IMR-90 (cell line): Measurements from ENCODE around the gene GRM2. TPM values are rescaled to one million over a fixed set of nuclear protein-coding genes. Genes with fewer than 3 reads are reported as not detected.

Experiments used
- ATAC-seq: fragments of 200-7000 bp; cut with Tn5 transposase; 2 replicates; pipeline ENCODE4 v1.9.1; 2020; ENCODE audit warnings: low read depth, mild to moderate bottlenecking, moderate library complexity
- BruUV-seq: library from RNA; stranded (reverse); fragments of 400-500 nt; replicated peaks from 2 replicates; lab custom pipeline; 2021; lab: Mats Ljungman, UMichigan
- CTCF ChIA-PET: fragments of 300-600 bp; formaldehyde crosslinking; extraction: SDS; loops from one replicate; lab custom pipeline; 2021; ENCODE audit warnings: antibody characterized with exemption; lab: Yijun Ruan, JAX
- POLR2A ChIA-PET: fragments of 300-600 bp; sonication (Branson Sonifier 250); formaldehyde crosslinking; loops from one replicate; lab custom pipeline; 2022; ENCODE audit warnings: antibody characterized with exemption; ENCODE audit not compliant: unreplicated experiment; lab: Charles Lee
- DNase-seq: peaks from one replicate; pipeline ENCODE4 v3.0.0; 2013
- H2AFZ ChIP-seq: replicated peaks from 2 replicates; pipeline ENCODE3; 2013; ENCODE audit warnings: low read length, mild to moderate bottlenecking; ENCODE audit not compliant: poor library complexity
- H2AK5ac ChIP-seq: 2 replicates; pipeline ENCODE4 v1.6.1; 2013; ENCODE audit warnings: low read depth, low read length, inconsistent platforms
- H2AK9ac ChIP-seq: replicated peaks from 2 replicates; pipeline ENCODE3; 2013; ENCODE audit warnings: mild to moderate bottlenecking, low read depth, low read length, moderate library complexity; ENCODE audit not compliant: poor library complexity
- H2BK120ac ChIP-seq: 2 replicates; pipeline ENCODE4 v1.6.1; 2013; ENCODE audit warnings: low read depth, low read length, inconsistent platforms
- H2BK15ac ChIP-seq: 3 replicates; pipeline ENCODE4 v1.6.1; 2013; ENCODE audit warnings: low read depth, low read length, inconsistent platforms
- H2BK20ac ChIP-seq: 2 replicates; pipeline ENCODE4 v1.6.1; 2013; ENCODE audit warnings: low read depth, mild to moderate bottlenecking, inconsistent platforms, low read length, moderate library complexity
- H2BK5ac ChIP-seq: 2 replicates; pipeline ENCODE4 v1.6.1; 2013; ENCODE audit warnings: mild to moderate bottlenecking, low read depth, low read length, inconsistent platforms; ENCODE audit not compliant: poor library complexity, severe bottlenecking
- H3K14ac ChIP-seq: replicated peaks from 2 replicates; pipeline ENCODE4 v1.6.1; 2013; ENCODE audit warnings: low read depth, low read length, inconsistent platforms
- H3K18ac ChIP-seq: 2 replicates; pipeline ENCODE4 v1.6.1; 2013; ENCODE audit warnings: low read depth, low read length, control low read depth
- H3K23ac ChIP-seq: 2 replicates; pipeline ENCODE4 v1.6.1; 2013; ENCODE audit warnings: low read depth, low read length, inconsistent platforms
- H3K27ac ChIP-seq: 2 replicates; pipeline ENCODE4 v1.5.1; 2013; ENCODE audit warnings: mild to moderate bottlenecking, control low read depth, low read length; ENCODE audit not compliant: insufficient read depth
- H3K27me3 ChIP-seq: 2 replicates; pipeline ENCODE4 v1.6.1; 2013; ENCODE audit warnings: low read length; ENCODE audit not compliant: control insufficient read depth, insufficient read depth
- H3K36me3 ChIP-seq: 2 replicates; pipeline ENCODE4 v1.6.1; 2013; ENCODE audit warnings: low read length, mixed read lengths; ENCODE audit not compliant: control insufficient read depth, insufficient read depth
- H3K4ac ChIP-seq: 2 replicates; pipeline ENCODE4 v1.6.1; 2013; ENCODE audit warnings: low read depth, low read length, inconsistent platforms
- H3K4me1 ChIP-seq: 2 replicates; pipeline ENCODE4 v1.6.1; 2013; ENCODE audit warnings: low read length, mixed read lengths; ENCODE audit not compliant: control insufficient read depth, insufficient read depth
- H3K4me2 ChIP-seq: 2 replicates; pipeline ENCODE4 v1.6.1; 2013; ENCODE audit warnings: low read depth, mild to moderate bottlenecking, control low read depth, low read length, moderate library complexity
- H3K4me3 ChIP-seq: 2 replicates; pipeline ENCODE4 v1.5.1; 2013; ENCODE audit warnings: low read depth, mild to moderate bottlenecking, control low read depth, low read length, moderate library complexity; ENCODE audit not compliant: insufficient read depth
- H3K56ac ChIP-seq: 2 replicates; pipeline ENCODE4 v1.6.1; 2013; ENCODE audit warnings: low read length, inconsistent platforms; ENCODE audit not compliant: insufficient read depth; ENCODE audit errors: extremely low read depth
- H3K79me1 ChIP-seq, 2 experiments: 2 replicates each; pipeline ENCODE4 v1.6.1; 2013; ENCODE audit warnings: low read length in 2 of 2, inconsistent platforms in 1 of 2, low read depth in 1 of 2
- H3K9ac ChIP-seq: 2 replicates; pipeline ENCODE4 v1.6.1; 2013; ENCODE audit warnings: low read depth, low read length, control low read depth
- H3K9me1 ChIP-seq: 2 replicates; pipeline ENCODE4 v1.6.1; 2013; ENCODE audit warnings: low read length, inconsistent platforms; ENCODE audit not compliant: insufficient read depth
- H3K9me3 ChIP-seq: 2 replicates; pipeline ENCODE4 v1.6.1; 2013; ENCODE audit warnings: low read length; ENCODE audit not compliant: control insufficient read depth, insufficient read depth
- H4K20me1 ChIP-seq: 2 replicates; pipeline ENCODE4 v1.6.1; 2013; ENCODE audit warnings: low read length, inconsistent platforms; ENCODE audit not compliant: insufficient read depth
- H4K5ac ChIP-seq: 2 replicates; pipeline ENCODE4 v1.6.1; 2013; ENCODE audit warnings: mild to moderate bottlenecking, low read depth, low read length, control low read depth
- H4K8ac ChIP-seq, 2 experiments: 2 replicates each; pipeline ENCODE4 v1.6.1; 2013; ENCODE audit warnings: low read depth in 2 of 2, low read length in 2 of 2, control low read depth in 1 of 2, inconsistent platforms in 1 of 2
- H4K91ac ChIP-seq: 2 replicates; pipeline ENCODE4 v1.6.1; 2013; ENCODE audit warnings: low read depth, low read length, inconsistent platforms; ENCODE audit not compliant: insufficient read depth
- FOS ChIP-seq: fragments of 150-350 bp; IDR thresholded peaks from 2 replicates; pipeline ENCODE4 v1.6.1; 2016; ENCODE audit warnings: low read depth, low read length
- NFE2L2 ChIP-seq: fragments of 150-350 bp; IDR thresholded peaks from 2 replicates; pipeline ENCODE4 v1.6.1; 2016; ENCODE audit warnings: low read depth, mild to moderate bottlenecking, low read length
- POLR2A ChIP-seq: IDR thresholded peaks from 2 replicates; pipeline ENCODE4 v1.6.1; 2012; ENCODE audit warnings: mild to moderate bottlenecking, low read depth, low read length
- RCOR1 ChIP-seq: IDR thresholded peaks from 2 replicates; pipeline ENCODE4 v1.6.1; 2012; ENCODE audit warnings: mild to moderate bottlenecking, low read length, improper control_type of control experiment; ENCODE audit not compliant: insufficient replicate concordance
- RFX5 ChIP-seq: IDR thresholded peaks from 2 replicates; pipeline ENCODE4 v1.8.0; 2012; ENCODE audit warnings: low read depth, mild to moderate bottlenecking, low read length, moderate library complexity
- WGBS, 2 experiments: methylation state at CpG; one replicate each; pipeline versions ENCODE4 v1.1.5 to v1.1.7; 2013; ENCODE audit warnings: missing lambda C conversion rate in 2 of 2; ENCODE audit not compliant: insufficient read length in 1 of 2; ENCODE audit errors: extremely low coverage in 2 of 2; 5-methylcytosine and 5-hydroxymethylcytosine counted together
- dilution Hi-C: fragments of 300-500 bp; cut with HindIII; formaldehyde crosslinking; loops from one replicate; pipeline ENCODE4 v1.14.3; 2018; ENCODE audit warnings: low sequenced_read_pairs; ENCODE audit not compliant: unreplicated experiment
- in situ Hi-C: fragments of 300-500 bp; cut with MboI; formaldehyde crosslinking; loops from 3 replicates; pipeline ENCODE4 v1.14.3; 2019; ENCODE audit warnings: low sequenced_read_pairs, inconsistent platforms, mixed read lengths
- intact Hi-C: fragments of 100-400 bp; cut with micrococcal nuclease; formaldehyde crosslinking; loops from 2 replicates; pipeline ENCODE4 v1.10.0; 2022
- polyA plus RNA-seq, 3 experiments: library from polyadenylated mRNA; depleted of rRNA; stranded (reverse); fragments of >200 nt; gene quantifications; 2 replicates each; pipeline ENCODE4 v1.2.3, GENCODE V29; 2012; ENCODE audit warnings: low replicate concordance in 1 of 3
- total RNA-seq: library from RNA; depleted of rRNA; stranded (reverse); fragments of >200 nt; gene quantifications from 2 replicates; pipeline ENCODE4 v1.2.3, GENCODE V29; 2012

Gene GRM2
- total and polyA plus RNA-seq, 2 of the 4 experiments (the other 2 are of a cell fraction), result under 0.01 to 0.14 TPM

GRCh38 chr3:51683566-51683965, 23.3 kb upstream of the GRM2 start:
- no peak overlapping the region for H3K14ac ChIP-seq
- H3K9me1 ChIP-seq, result peaks cover 10% of the 10 kb centered on the region
- H3K9ac ChIP-seq, result no peak overlapping the region
- no peak overlapping the region for H3K4me3 ChIP-seq
- H3K23ac ChIP-seq, result no peak overlapping the region
- H3K56ac ChIP-seq, result no peak overlapping the region
- no peak overlapping the region for H2AFZ ChIP-seq
- ChIA-PET CTCF (no interaction called here), POLR2A (no interaction called here)
- peaks cover 26% of the 10 kb centered on the region for H3K36me3 ChIP-seq
- no peak overlapping the region for H2AK5ac ChIP-seq
- dilution Hi-C loops (no loop called here), intact Hi-C loops (no loop called here), in situ Hi-C loops (loop anchor here (5.0 to 25.0 kb wide), 2 partner anchors 181 to 1071 kb away; partner anchors contain the start of genes CISH, DCAF1 and MAPKAPK3)
- no peaks in the 10 kb centered on the region for H3K9me3 ChIP-seq
- no peak overlapping the region for H3K27ac ChIP-seq
- H2BK5ac ChIP-seq, result no peak overlapping the region
- H3K4me2 ChIP-seq, result no peak overlapping the region
- no peaks in the 10 kb centered on the region for H3K27me3 ChIP-seq
- ATAC-seq (no peak), DNase-seq (no peak)
- no peak overlapping the region for H4K5ac ChIP-seq
- no peak overlapping the region for H2BK120ac ChIP-seq
- H3K4ac ChIP-seq, result no peak overlapping the region
- no TSS peak for BruUV-seq
- no peak overlapping the region for H3K18ac ChIP-seq
- H4K91ac ChIP-seq, result no peak overlapping the region
- WGBS, 2 experiments, result 17% methylated on average over 1 of the region's 2 CpGs; no CpG with 5 or more reads in 1 of the 2 experiments
- H2BK20ac ChIP-seq, result no peak overlapping the region
- H2AK9ac ChIP-seq, result no peak overlapping the region
- H4K8ac ChIP-seq, result no peak overlapping the region
- peaks cover 24% of the 10 kb centered on the region for H4K20me1 ChIP-seq
- TF ChIP-seq POLR2A (no peak), FOS (no peak), NFE2L2 (no peak), RFX5 (no peak), RCOR1 (no peak)
- no peak overlapping the region for H2BK15ac ChIP-seq
- H3K4me1 ChIP-seq, result peaks cover 8% of the 10 kb centered on the region
- peaks cover 19 to 26% of the 10 kb centered on the region in 2 experiments; a peak in 2 of 4 replicates for H3K79me1 ChIP-seq
